Stimulated activated CD4-positive, alpha-beta T cell treated with anti-CD3 and anti-CD28 coated beads, Interleukin-4, amount 100 ng/mL, for 4 hours (primary cell): ENCODE measurements around the gene TEP1.
A peak's percentile ranks its signal among the peaks of the same experiment; 100 is the strongest.
"Not testable (repeated sequence)": the region's sequence is repeated elsewhere in the genome, so short reads cannot be mapped to it uniquely, and the experiment has no call there.

Experiments
- DNase-seq, 2 experiments: peaks; one replicate each; pipeline ENCODE4 v3.0.0-alpha.2; 2020

TEP1 gene

DNA sequence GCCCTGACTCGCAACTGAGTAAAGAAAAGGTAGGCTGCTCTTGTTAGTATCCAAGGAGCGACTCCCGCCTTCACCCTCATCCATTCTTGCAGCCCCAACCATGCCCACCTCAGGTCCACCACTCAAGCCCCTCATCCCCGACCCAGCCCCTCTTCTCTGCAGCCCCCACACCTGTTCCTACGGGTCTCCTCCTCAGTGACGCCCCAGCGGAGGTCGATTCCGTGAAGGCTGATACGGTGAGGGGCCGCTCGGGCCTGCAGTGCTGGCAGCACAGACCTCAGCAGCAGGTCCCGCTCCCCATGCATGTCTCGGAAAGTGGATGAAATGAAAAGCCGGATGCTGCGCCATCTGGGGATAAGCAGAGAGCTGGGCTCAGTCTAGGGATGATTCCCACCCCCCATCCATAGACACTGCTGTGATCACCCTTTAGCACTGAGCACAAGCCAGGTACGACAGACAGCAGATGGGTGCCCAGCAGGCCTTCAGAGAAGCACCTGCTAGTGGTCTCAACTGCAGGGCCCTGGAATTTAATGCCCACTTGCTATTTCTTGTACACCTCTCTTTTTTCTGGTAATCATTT, 26.9 kb downstream of the TEP1 start:
- DNase-seq = no peak

GRCh38 chr14:20384886-20385285, 28.4 kb downstream of the TEP1 start:
- DNase-seq = no peak

GRCh38 chr14:20384321-20384720, 29.0 kb downstream of the TEP1 start:
- DNase-seq = no peak

DNA sequence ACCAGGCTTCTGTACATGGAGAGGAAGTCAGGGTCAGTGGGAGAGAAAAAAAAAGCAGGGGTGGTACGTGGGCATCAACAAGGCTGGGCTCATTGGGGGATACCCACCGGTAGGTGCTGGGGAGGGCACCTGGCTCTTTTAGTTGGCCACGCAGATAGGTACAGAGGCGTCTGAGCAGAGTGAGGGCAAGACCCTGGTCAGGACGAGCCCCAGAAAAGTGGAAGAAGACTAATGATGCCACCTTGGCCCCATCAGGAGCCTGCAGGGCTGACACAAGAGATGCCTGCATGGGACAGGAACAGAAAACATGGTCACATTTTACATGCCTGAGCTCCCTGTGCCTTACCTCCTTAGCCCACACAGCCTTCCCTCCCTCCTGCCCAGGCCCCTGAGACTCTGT, 29.7 kb downstream of the TEP1 start:
- no peak for DNase-seq

DNA sequence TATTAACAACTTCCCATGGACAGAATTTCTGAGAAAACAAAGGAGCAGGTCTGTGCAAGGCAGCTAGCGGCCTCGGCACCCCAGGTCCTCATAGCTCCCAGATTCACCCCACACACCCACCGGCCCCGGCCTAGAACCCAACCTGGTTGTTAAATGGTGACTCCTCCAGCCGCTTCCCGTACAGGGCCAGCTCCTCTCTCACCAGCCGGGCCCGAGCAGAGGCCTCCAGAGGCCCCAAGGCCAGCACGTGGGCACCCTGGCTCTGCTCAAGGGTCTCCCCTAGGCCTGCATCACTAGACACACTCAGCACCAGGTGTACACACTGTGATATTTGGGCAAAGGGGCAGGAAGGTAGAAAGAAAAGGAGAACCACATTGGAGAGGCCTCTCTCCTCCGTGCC, 30.3 kb downstream of the TEP1 start:
- no peak for DNase-seq

GRCh38 chr14:20382526-20382925, 30.8 kb downstream of the TEP1 start:
- DNase-seq = no peak

- DNase-seq = no peak
Measured at GRCh38 chr14:20381341-20381740, 32.0 kb downstream of the TEP1 start.

DNA sequence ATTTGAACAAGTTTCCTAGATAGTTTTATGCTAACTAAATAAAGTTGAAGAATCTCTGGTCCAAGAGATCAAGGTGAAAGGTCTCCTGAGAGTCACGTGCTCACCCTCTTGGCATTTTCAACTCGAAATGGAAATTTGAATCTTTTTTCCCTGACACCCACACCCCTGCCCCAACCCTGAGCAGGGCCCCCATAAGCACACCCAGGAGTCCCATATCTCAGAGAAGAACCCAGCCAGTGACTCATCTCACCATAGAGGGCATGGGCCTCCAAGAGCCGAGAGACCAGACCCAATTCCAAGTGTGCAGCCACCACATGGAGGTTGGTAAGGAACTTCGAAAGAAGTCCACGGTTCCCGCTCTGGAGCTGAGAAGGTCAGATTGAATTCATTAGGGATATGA, 32.6 kb downstream of the TEP1 start:
- DNase-seq = no peak

DNA sequence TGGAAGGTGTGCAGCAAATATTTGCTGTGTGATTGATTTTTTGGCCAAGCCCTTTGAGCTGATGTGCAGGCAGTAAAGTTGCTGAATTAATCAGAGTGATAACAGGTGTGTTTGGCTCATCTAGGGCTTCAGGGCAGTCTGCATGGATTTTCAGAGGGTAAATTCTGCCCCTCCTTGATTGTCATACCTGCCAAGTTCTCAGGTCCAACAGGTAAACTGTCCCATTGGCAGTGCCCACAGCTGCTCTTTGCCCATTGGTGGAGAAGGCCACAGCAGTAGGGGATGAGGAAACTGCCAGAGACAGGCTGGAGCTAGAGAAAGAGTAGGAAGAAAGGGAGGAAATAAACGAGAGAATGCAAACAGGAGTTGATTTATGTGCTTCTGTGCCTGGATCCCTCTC, 33.6 kb downstream of the TEP1 start:
- no peak for DNase-seq

- no peak for DNase-seq
Measured at GRCh38 chr14:20377171-20377570, 36.1 kb downstream of the TEP1 start.

DNA sequence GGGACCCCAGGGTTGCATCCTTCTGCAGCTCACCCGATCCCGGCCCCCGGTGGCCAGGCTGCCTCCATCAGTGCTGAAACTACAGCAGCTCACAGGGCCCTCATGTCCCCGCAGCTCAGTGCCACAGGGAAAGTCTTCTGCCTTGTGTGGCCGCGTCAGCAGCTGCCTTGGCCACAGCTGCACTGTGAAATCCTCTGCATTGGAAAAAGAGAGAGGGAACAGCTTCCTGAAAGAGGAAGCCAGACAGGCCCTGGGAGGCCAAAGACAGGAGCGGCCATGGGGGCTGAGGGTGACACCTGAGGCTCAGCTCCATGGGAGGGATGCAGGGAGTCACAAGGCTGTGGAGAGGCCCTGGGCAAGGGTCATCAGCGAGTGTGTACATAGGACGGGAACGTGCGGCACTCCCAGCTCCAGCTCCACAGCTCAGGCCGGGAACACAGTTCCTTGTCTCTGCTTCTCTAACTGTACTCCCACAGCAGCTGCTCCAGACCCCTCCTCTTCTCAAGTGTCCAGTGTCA, 37.2 kb downstream of the TEP1 start:
- DNase-seq = no peak

DNA sequence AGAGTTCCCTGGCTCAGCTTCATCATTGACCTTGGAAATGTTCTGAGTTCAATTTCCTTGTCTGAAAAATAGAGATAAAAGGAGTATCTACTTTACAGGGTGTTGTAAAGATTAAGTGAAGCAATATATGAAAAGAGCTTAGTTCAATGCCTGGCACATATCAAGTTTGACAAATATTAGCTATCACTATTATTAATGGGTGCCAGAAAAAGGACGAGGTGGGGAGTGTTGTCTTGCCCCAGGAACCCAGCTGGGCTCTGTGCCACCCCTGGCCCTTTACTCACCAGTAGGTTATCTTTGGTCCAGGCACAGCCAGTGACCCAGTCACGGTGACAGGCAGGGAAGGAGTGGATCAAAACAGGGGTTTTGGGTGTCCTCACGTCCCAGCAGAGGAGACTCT, 37.8 kb downstream of the TEP1 start:
- DNase-seq = no peak

GRCh38 chr14:20372796-20373195, 40.5 kb downstream of the TEP1 start:
- no peak for DNase-seq

DNA sequence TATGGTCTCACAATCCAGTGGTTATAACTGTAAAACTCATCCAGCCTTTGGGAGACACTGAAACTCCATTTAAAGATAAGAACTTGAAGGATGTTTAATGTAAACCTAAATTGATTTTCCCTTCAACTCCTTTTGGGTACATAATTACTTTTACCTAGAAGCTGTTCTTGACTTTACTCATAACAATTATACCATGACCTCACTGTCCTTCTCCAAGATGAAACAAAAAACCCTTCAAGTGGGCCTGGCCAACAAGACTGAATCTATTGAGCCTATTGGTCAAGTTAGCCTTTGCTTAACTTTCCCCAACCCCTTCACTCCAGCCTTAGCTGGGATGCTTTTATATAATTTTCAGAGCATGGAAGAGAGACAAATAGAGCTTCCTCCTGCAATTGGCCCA, 47.4 kb downstream of the TEP1 start:
- no peak for DNase-seq

DNA sequence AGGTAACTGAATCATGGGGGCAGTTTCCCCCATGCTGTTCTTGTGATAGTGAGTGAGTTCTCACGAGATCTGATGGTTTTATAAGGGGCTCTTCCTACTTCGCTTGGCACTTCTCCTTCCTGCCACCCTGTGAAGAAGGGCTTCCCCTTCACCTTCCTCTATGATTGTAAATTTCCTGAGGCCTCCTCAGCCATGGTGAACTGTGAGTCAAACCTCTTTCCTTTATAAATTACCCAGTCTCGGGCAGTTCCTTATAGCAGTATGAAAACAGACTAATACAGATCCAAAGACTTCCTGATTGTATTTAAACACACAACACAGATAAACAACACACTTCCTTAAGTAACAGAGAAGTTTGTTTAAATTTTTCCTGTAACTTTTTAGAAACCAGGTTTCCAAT, 54.8 kb downstream of the TEP1 start:
- DNase-seq = not testable (repeated sequence)

- DNase-seq = no peak
Measured at GRCh38 chr14:20356422-20356821, 56.9 kb downstream of the TEP1 start.

DNA sequence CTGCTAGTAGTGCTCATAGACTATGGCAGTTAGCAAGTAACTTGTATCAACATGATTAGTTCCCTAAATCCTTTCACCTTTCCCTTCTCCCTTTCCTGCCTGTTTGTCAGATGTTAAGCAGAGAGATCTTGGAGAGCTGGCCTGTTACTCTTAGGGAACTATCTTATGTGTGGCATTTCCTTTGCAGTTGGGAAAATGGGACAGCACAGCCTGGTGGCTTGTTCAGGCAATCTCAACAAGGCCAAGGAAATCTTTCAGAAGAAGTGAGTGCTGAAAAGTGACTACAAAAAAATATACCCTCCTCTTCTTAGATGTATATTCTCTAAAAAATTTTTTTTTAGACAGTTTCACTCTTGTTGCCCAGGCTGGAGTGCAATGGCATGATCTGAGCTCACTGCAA, 62.4 kb downstream of the TEP1 start:
- no peak for DNase-seq

- no peak for DNase-seq
Measured at GRCh38 chr14:20350282-20350681, 63.0 kb downstream of the TEP1 start.

- DNase-seq = no peak
Measured at GRCh38 chr14:20347747-20348146, 65.6 kb downstream of the TEP1 start.

DNA sequence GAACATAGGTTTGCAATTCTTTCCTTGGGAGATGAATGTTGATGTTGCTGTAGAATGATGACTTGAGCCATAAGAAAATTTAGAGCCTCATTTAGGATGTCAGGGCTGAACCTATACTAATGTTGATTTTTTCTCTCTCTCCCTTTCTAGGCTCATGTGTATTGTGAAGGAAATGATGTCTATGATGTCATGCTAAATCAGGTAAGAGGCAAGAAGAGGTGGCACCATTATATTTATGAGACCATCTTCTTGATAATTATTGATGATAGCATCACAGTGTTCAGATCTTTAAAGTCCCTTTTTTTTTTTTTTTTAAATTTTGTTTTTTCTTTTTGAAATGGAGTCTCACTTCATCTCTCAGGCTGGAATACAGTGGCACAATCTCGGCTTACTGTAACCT, 66.6 kb downstream of the TEP1 start:
- no peak for DNase-seq

GRCh38 chr14:20345366-20345765, 67.9 kb downstream of the TEP1 start:
- no peak for DNase-seq

GRCh38 chr14:20343862-20344220, 69.5 kb downstream of the TEP1 start:
- no peak for DNase-seq

GRCh38 chr14:20343092-20343861, 70.0 kb downstream of the TEP1 start, which contains the start of gene PARP2:
Gene PARP2 (plus strand): TSS chr14:20343635. CDS start chr14:20343642, 7 bp downstream.
- peak; percentile 89 to 91 for DNase-seq

- DNase-seq = no peak
Measured at GRCh38 chr14:20341646-20342045, 71.7 kb downstream of the TEP1 start.

- not testable (repeated sequence) for DNase-seq
Measured at GRCh38 chr14:20341032-20341431, 72.3 kb downstream of the TEP1 start.
